HFFc6 (cell line): Measurements from ENCODE around the gene NRDC. TPM values are rescaled to one million over a fixed set of nuclear protein-coding genes. Genes with fewer than 3 reads are reported as not detected.

Source experiments
- DNase-seq: peaks from one replicate; pipeline ENCODE4 v3.0.0-alpha.2; 2018
- H3K27ac Mint-ChIP-seq: 2 replicates; pipeline ENCODE4 v1.8.0; 2020; ENCODE audit warnings: mild to moderate bottlenecking, mixed read lengths
- H3K27me3 Mint-ChIP-seq: 2 replicates; pipeline ENCODE4 v1.8.0; 2021; ENCODE audit warnings: mild to moderate bottlenecking, moderate library complexity, mixed read lengths; ENCODE audit not compliant: insufficient read depth
- H3K36me3 Mint-ChIP-seq: 2 replicates; pipeline ENCODE4 v1.8.0; 2021; ENCODE audit warnings: low read depth, mixed read lengths
- H3K4me1 Mint-ChIP-seq: 2 replicates; pipeline ENCODE4 v1.8.0; 2020; ENCODE audit warnings: low read depth, mixed read lengths
- H3K4me3 Mint-ChIP-seq: 2 replicates; pipeline ENCODE4 v1.8.0; 2020; ENCODE audit warnings: mild to moderate bottlenecking, moderate library complexity, mixed read lengths
- H3K9me3 Mint-ChIP-seq: 2 replicates; pipeline ENCODE4 v1.8.0; 2020; ENCODE audit warnings: mild to moderate bottlenecking, mixed read lengths
- total RNA-seq, 6 experiments: library from RNA; stranded (reverse); fragmentation: NEBNext Ultra II Directional; extraction: Animal tissue kit (Norgen Biotek cat#: 25700); gene quantifications; 2 replicates in 1 of 6; 3 replicates in 5 of 6; pipeline ENCODE4 v1.2.3, GENCODE V29; 2021
- TF ChIP-seq, protein P1 (sequence below): fragments of 200-600 bp; sonication (generic); IDR thresholded peaks from 2 replicates; pipeline ENCODE4 v1.5.0; 2021; ENCODE audit warnings: antibody characterized with exemption, mild to moderate bottlenecking

The NRDC gene
- total RNA-seq, 6 experiments from 2014 or later, result 186 to 207 (median 193) TPM

DNA sequence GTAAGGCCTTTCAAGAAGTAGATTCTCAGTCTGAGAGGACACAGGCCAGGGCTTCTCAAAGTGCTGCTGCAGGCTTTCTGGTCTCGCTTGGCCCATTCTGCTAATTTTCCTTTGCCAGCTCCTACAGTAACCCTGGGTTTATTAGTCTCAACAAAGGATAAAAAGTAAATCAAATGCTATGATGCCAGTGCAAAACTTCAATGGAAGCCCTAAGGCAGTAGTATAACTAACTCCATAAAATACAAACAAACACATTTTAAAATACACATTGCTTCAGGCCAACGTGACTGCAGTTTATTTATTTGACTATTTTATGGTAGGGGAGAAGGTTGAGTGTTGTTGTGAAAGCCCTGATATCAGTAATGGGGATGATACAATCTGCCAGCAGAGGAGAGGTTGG lies 89.6 kb downstream of the NRDC start:
- peaks cover 54% of the 10 kb centered on the region for H3K4me1 Mint-ChIP-seq
- peaks cover 74% of the 10 kb centered on the region for H3K36me3 Mint-ChIP-seq
- H3K27ac Mint-ChIP-seq, result peak overlapping the region; percentile 10; the same call in 1 of the 2 replicates
- H3K9me3 Mint-ChIP-seq, result no peaks in the 10 kb centered on the region
- no peak for DNase-seq
- H3K4me3 Mint-ChIP-seq, result no peak overlapping the region
- peaks cover 3% of the 10 kb centered on the region for H3K27me3 Mint-ChIP-seq
- TF ChIP-seq, protein P1, sequence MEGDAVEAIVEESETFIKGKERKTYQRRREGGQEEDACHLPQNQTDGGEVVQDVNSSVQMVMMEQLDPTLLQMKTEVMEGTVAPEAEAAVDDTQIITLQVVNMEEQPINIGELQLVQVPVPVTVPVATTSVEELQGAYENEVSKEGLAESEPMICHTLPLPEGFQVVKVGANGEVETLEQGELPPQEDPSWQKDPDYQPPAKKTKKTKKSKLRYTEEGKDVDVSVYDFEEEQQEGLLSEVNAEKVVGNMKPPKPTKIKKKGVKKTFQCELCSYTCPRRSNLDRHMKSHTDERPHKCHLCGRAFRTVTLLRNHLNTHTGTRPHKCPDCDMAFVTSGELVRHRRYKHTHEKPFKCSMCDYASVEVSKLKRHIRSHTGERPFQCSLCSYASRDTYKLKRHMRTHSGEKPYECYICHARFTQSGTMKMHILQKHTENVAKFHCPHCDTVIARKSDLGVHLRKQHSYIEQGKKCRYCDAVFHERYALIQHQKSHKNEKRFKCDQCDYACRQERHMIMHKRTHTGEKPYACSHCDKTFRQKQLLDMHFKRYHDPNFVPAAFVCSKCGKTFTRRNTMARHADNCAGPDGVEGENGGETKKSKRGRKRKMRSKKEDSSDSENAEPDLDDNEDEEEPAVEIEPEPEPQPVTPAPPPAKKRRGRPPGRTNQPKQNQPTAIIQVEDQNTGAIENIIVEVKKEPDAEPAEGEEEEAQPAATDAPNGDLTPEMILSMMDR, result no peak

DNA sequence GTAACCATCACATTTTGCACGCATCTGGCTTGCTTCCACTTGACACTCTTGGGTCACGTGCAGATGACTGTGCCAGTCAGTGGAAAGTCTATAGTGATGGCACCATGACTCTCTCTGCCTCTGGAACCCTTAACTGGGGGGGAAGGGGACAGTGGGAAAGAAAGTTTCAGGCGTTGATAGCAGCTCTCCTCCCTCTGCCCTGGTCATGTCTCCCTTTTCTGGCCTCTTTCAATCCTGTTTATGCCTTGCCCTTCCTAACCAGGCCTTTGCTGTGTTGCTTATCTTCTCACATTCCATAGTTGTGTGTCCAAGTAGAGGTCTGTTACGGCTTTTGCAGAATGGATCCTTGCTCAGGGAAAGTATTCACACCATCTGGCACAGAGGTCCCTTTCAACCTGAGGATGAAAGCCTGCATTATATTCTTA lies 93.5 kb downstream of the NRDC start:
- Mint-ChIP-seq H3K27me3 (peaks cover 1% of the 10 kb centered on the region; the same call in 1 of the 2 replicates), H3K4me1 (peaks cover 25% of the 10 kb centered on the region), H3K4me3 (no peak overlapping the region), H3K27ac (peak overlapping the region; percentile 18; the same call in 1 of the 2 replicates), H3K9me3 (no peaks in the 10 kb centered on the region), H3K36me3 (peaks cover 65% of the 10 kb centered on the region)
- TF ChIP-seq, protein P1, result no peak
- no peak for DNase-seq

DNA sequence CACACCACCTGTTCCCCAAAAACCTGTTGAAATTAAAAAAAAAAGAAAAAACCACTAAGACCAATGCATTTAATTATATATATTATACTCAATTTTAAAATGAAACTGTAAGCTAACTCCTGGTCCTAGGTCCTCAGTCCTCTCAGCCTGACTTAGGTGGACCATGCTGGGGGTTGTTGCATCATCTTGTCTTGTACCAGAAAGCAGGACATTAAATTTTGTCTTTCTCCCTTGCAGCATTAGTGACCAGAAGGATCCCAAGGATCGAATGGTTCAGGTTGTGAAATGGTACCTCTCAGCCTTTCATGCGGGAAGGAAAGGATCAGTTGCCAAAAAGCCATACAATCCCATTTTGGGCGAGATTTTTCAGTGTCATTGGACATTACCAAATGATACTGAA lies 97.6 kb downstream of the NRDC start:
- Mint-ChIP-seq H3K9me3 (no peaks in the 10 kb centered on the region), H3K27ac (no peak overlapping the region), H3K4me3 (no peak overlapping the region), H3K36me3 (peaks cover 48% of the 10 kb centered on the region), H3K27me3 (peaks cover 1% of the 10 kb centered on the region; the same call in 1 of the 2 replicates), H3K4me1 (peaks cover 15% of the 10 kb centered on the region)
- TF ChIP-seq, protein P1, result no peak
- no peak for DNase-seq

DNA sequence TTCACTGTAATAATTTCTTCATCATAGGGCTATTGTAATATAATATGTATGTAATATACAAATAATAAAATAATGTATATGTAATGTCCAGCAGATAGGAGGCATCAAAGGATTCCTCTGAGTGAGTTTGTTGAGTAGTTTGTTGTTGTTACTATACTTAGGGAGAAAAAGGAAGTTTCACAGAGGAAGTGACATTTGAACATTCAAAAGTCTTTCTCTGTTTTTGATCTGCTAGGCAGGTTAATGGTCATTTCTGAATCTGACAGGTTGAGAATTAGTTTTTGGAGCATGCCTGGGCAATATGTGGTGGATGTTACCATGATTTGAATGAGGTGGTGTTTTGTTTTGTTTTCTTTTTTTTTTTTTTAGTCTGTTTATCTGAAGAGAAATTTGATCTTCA lies 102.1 kb downstream of the NRDC start:
- peaks cover 26% of the 10 kb centered on the region for H3K4me1 Mint-ChIP-seq
- peaks cover 2% of the 10 kb centered on the region; the same call in 1 of the 2 replicates for H3K27me3 Mint-ChIP-seq
- no peak for DNase-seq
- H3K36me3 Mint-ChIP-seq, result peaks cover 48% of the 10 kb centered on the region
- H3K9me3 Mint-ChIP-seq, result no peaks in the 10 kb centered on the region
- TF ChIP-seq, protein P1, result no peak
- no peak overlapping the region for H3K27ac Mint-ChIP-seq
- H3K4me3 Mint-ChIP-seq, result no peak overlapping the region

DNA sequence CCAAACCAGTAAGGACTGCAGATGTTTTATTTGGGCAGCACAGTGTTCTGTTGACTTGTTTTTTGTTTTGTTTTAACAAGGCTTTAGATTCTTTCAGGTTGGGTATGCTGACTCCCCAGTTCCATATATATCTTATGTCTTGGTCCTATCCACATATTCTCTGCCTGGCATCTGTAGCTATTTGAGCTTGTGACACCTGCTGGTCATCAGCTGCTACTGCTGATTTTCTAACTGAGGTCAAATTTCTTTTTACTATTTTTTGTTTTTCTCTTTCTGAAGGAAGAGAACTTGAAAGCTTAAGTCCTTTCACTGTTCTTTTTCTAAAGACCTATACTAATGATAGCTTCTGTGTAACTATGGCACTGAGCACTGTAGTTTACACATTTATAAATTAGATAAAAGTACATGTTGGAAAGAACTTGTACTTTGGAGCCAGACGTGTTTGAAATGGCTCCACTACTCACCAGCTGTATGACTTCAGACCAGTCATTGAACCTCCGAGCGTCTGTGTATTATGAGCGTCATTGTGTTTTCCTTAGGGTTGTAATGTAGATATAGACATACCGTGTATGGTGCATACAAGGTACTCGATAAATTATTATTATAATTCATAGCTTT lies 109.4 kb downstream of the NRDC start:
- TF ChIP-seq, protein P1, result peak; percentile 96
- peaks cover 42% of the 10 kb centered on the region for H3K4me1 Mint-ChIP-seq
- peaks cover 34% of the 10 kb centered on the region for H3K36me3 Mint-ChIP-seq
- H3K27me3 Mint-ChIP-seq, result peaks cover 2% of the 10 kb centered on the region; the same call in 1 of the 2 replicates
- H3K9me3 Mint-ChIP-seq, result no peaks in the 10 kb centered on the region
- DNase-seq, result peak; percentile 61
- H3K27ac Mint-ChIP-seq, result no peak overlapping the region
- H3K4me3 Mint-ChIP-seq, result no peak overlapping the region
